ENCODE results near the gene LPO.

The LPO gene

DNA sequence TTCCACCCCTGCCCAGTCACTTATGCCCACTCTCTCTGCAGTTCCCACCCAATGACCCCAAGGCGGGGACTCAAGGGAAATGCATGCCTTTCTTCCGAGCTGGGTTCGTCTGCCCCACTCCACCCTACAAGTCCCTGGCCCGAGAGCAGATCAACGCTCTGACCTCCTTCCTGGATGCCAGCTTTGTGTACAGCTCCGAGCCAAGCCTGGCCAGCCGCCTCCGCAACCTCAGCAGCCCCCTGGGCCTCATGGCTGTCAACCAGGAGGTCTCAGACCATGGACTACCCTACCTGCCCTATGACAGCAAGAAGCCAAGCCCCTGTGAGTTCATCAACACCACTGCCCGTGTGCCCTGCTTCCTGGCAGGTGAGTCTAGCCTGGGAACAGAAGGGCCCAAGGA lies 13.8 kb downstream of the LPO start:
- Mint-ChIP-seq H3K27me3 (ENCODE audit: low read depth, poor library complexity) (peaks cover 97% of the 10 kb centered on the region), H3K27ac (no peak overlapping the region), H3K4me1 (no peaks in the 10 kb centered on the region), H3K4me3 (no peak overlapping the region), H3K9me3 (peaks cover 8% of the 10 kb centered on the region), H3K36me3 (ENCODE audit: low read depth) (no peaks in the 10 kb centered on the region)
- TF ChIP-seq, protein P1, sequence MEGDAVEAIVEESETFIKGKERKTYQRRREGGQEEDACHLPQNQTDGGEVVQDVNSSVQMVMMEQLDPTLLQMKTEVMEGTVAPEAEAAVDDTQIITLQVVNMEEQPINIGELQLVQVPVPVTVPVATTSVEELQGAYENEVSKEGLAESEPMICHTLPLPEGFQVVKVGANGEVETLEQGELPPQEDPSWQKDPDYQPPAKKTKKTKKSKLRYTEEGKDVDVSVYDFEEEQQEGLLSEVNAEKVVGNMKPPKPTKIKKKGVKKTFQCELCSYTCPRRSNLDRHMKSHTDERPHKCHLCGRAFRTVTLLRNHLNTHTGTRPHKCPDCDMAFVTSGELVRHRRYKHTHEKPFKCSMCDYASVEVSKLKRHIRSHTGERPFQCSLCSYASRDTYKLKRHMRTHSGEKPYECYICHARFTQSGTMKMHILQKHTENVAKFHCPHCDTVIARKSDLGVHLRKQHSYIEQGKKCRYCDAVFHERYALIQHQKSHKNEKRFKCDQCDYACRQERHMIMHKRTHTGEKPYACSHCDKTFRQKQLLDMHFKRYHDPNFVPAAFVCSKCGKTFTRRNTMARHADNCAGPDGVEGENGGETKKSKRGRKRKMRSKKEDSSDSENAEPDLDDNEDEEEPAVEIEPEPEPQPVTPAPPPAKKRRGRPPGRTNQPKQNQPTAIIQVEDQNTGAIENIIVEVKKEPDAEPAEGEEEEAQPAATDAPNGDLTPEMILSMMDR (IDR thresholded peaks at IDR 0.05), result no peak
- DNase-seq, result no peak

DNA sequence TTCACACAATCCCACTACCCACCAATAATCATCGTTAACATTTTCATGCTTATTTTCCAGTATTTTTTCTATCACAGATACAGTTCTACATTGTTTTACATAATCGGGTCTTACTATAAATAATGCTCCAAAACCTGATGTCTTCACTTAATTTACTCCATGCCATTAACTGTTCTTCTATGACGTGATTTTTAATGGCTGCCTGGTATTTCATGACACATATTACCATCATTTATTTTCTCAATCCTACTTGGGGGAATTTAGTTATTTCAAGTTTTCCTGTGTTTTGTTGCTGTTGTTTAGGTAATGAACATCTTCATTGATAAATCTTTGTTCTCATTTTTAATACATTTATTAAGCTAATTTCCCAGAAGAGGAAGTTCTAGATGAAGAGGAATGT lies 14.7 kb downstream of the LPO start:
- Mint-ChIP-seq H3K4me3 (no peak overlapping the region), H3K9me3 (peaks cover 8% of the 10 kb centered on the region), H3K4me1 (no peaks in the 10 kb centered on the region), H3K36me3 (ENCODE audit: low read depth) (no peaks in the 10 kb centered on the region), H3K27ac (no peak overlapping the region), H3K27me3 (ENCODE audit: low read depth, poor library complexity) (peaks cover 97% of the 10 kb centered on the region)
- no peak for DNase-seq
- TF ChIP-seq, protein P1 (IDR thresholded peaks at IDR 0.05), result no peak

DNA sequence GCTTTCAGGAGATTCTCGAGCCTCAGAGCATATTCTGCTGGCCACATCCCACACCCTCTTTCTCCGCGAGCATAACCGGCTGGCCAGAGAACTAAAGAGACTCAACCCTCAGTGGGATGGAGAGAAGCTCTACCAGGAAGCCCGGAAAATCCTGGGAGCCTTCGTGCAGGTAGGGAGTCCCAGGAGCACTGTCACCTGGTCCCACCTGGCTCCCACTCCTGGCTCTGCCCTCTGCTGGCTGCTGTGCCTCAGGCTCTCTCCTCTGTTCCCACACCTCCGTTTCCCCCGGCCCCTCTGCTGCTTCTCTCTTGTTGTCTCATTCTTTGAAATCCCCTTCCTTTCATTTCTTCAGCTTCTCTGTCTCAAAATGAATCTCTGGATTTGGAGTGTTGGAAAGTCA lies 16.4 kb downstream of the LPO start:
- Mint-ChIP-seq H3K4me1 (no peaks in the 10 kb centered on the region), H3K27ac (no peak overlapping the region), H3K9me3 (peaks cover 8% of the 10 kb centered on the region), H3K36me3 (ENCODE audit: low read depth) (no peaks in the 10 kb centered on the region), H3K4me3 (no peak overlapping the region), H3K27me3 (ENCODE audit: low read depth, poor library complexity) (peaks cover 97% of the 10 kb centered on the region)
- TF ChIP-seq, protein P1 (IDR thresholded peaks at IDR 0.05), result no peak
- no peak for DNase-seq

DNA sequence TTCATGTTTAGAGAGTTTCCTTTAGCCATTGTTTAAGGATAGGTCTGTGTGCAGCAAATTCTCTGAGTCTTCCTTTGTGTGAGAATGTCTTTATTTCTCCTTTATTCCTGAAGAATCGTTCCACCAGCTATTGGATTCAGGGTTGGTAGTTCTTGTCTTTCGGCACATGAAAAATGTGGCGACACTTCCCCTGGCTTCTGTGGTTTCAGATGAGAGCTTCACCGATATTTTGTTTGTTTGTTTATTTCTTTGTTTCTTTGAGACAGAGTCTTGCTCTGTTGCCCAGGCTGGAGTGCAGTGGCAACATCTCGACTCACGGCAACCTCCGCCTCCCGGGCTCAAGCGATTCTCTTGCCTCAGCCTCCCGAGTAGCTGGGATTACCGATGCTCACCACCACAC lies 23.8 kb downstream of the LPO start:
- Mint-ChIP-seq H3K27me3 (ENCODE audit: low read depth, poor library complexity) (peaks cover 89% of the 10 kb centered on the region), H3K4me3 (no peak overlapping the region), H3K9me3 (peaks cover 12% of the 10 kb centered on the region), H3K27ac (no peak overlapping the region), H3K36me3 (ENCODE audit: low read depth) (no peaks in the 10 kb centered on the region), H3K4me1 (no peaks in the 10 kb centered on the region)
- DNase-seq, result no peak
- TF ChIP-seq, protein P1 (IDR thresholded peaks at IDR 0.05), result no peak

DNA sequence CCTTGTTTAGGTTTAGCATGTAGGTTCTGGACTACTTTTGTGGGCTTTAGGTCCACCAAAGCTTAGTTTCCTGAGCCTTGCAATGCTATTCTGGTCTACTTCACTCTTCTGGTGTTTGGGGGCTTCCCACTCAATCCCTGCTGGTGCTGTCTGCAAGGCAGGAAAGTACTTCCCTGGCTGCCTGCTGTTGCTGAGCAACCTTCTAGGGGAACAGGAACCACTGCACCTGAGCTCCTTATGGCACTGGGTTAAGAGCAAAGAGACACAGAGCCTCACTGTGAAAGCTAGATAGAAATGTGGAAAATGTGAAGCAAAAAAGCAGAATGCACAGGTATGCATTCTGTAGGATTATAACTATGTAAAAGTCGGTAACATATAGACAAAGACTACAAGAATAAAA lies 25.4 kb downstream of the LPO start:
- DNase-seq, result no peak
- Mint-ChIP-seq H3K36me3 (ENCODE audit: low read depth) (no peaks in the 10 kb centered on the region), H3K4me1 (no peaks in the 10 kb centered on the region)

More for the DNA sequence above, 25.4 kb downstream of the LPO start:
- TF ChIP-seq, protein P1 (IDR thresholded peaks at IDR 0.05), result no peak
- peaks cover 79% of the 10 kb centered on the region for H3K27me3 Mint-ChIP-seq (ENCODE audit: low read depth, poor library complexity)
- no peak overlapping the region for H3K4me3 Mint-ChIP-seq
- H3K9me3 Mint-ChIP-seq, result peaks cover 12% of the 10 kb centered on the region
- no peak overlapping the region for H3K27ac Mint-ChIP-seq

Measured in nephron progenitor cell (in vitro differentiated cells).